ENCODE results near the gene PPP1R17.

- TF ChIP-seq CTCF (IDR thresholded peaks at IDR 0.05) (no peak), POLR2A (IDR thresholded peaks at IDR 0.05) (no peak)
Observed at GRCh38 chr7:31729195-31729804, 42.3 kb downstream of the PPP1R17 start.
